ENCODE measurements around the gene LLGL2.

The LLGL2 gene

GRCh38 chr17:75622771-75623273 is 97.3 kb downstream of the LLGL2 start:
- TF ChIP-seq CTCF (IDR thresholded peaks at IDR 0.05; ENCODE audit: low read depth, low read length) = no peak
- TF ChIP-seq MYC (IDR thresholded peaks at IDR 0.05; ENCODE audit: low read depth, low read length) = no peak
- no peak for TF ChIP-seq POLR2A (IDR thresholded peaks at IDR 0.05; ENCODE audit: extremely low read depth, insufficient read length)
- TF ChIP-seq MAX (IDR thresholded peaks at IDR 0.05; ENCODE audit: low read depth, low read length) = no peak
- no peak for DNase-seq (ENCODE audit: low read depth)
- no peak overlapping the region for H3K4me3 ChIP-seq (ENCODE audit: low read depth, low read length)

GRCh38 chr17:75623386-75623785 is 97.9 kb downstream of the LLGL2 start:
- TF ChIP-seq MAX (IDR thresholded peaks at IDR 0.05; ENCODE audit: low read depth, low read length) (no peak), MYC (IDR thresholded peaks at IDR 0.05; ENCODE audit: low read depth, low read length) (no peak)
- DNase-seq (ENCODE audit: low read depth) = no peak
- H3K4me3 ChIP-seq (ENCODE audit: low read depth, low read length) = no peak overlapping the region

DNA sequence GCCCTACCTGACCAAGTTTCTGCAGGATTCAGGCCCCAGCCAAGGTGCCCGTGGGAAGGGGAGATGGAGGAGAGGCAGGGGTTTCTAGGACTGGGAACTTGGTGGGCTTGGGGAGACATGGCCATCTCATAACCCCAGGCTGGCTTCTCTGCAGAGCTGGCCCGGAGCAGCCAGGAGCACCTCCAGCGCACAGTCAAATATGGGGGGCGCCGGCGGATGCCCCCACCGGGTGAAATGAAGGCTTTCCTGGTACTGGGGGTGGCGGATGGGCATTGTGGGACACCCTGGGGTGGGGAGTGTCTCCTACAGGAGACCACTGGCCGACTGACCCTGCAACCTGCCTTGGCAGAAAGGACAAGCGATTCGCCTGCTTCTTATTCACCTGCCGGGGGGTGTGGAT is 98.5 kb downstream of the LLGL2 start:
- H3K4me3 ChIP-seq (ENCODE audit: low read depth, low read length) = no peak overlapping the region
- no peak for DNase-seq (ENCODE audit: low read depth)
- no peak for TF ChIP-seq MYC (IDR thresholded peaks at IDR 0.05; ENCODE audit: low read depth, low read length)
- no peak for TF ChIP-seq MAX (IDR thresholded peaks at IDR 0.05; ENCODE audit: low read depth, low read length)
- TF ChIP-seq CTCF (IDR thresholded peaks at IDR 0.05; ENCODE audit: low read depth, low read length) = no peak
- TF ChIP-seq POLR2A (IDR thresholded peaks at IDR 0.05; ENCODE audit: extremely low read depth, insufficient read length) = no peak

Measured in NB4 (cell line).